Left ventricle myocardium superior (tissue), 1 donor: ENCODE results near the gene FCRL1. TPM values are rescaled to one million over a fixed set of nuclear protein-coding genes. Genes with fewer than 3 reads are reported as not detected.

Experiments used
- ATAC-seq: fragments of 200-7000 bp; cut with Tn5 transposase; one replicate; pipeline ENCODE4 v1.9.1; 2020; ENCODE audit warnings: mild to moderate bottlenecking, moderate library complexity
- DNase-seq: peaks from one replicate; pipeline ENCODE4 v3.0.0-alpha.2; 2020
- intact Hi-C: fragments of 100-400 bp; cut with micrococcal nuclease; formaldehyde crosslinking; loops from one replicate; pipeline ENCODE4 v1.11.0; 2022
- total RNA-seq: library from RNA; stranded (reverse); fragmentation: NEBNext Ultra II Directional; extraction: Animal tissue kit (Norgen Biotek cat#: 25700); gene quantifications from one replicate; pipeline ENCODE4 v1.2.1, GENCODE V29; 2021
- donor health status: DM: no; HTN: yes; CAD: no; lungs with severe emphysema.

The FCRL1 gene
- total RNA-seq, 1 donor from 2014 or later = not detected

DNA sequence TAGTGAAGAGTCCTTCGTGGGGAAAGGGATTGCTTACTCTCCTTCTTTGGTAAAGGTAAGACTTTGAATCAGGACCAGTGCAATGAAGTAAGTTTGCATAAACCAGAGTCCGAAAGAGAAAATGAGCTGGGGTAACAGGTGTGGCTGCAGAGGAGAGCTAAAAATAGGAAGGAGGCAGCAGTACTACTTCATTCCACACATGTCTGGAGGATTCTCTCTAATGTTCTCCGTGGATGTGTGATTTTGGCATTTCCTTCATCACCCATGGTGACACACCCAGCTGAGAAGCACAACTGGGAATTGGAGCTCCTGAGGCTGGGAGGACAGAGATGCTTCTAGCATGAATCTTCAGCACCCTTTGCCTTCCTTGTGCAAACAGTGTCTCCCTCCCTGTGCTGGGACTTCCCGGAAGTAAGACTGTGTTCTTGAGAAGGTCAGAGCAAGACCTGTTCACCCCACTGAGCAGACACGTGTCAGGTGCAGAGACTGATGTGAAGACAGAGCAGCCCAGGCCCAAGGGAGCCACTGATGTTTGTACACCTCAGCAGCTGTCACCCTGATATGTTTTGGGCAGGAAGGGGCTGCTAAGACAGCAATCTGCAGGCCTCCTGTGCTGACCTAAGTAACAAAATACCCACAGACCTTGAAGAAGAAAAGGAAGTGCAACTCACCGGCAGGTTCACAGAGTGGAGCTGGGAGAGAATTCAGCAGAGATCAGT, 13.3 kb downstream of the FCRL1 start:
- intact Hi-C loops = no loop called here
- ATAC-seq (no peak), DNase-seq (no peak)

- DNase-seq (no peak), ATAC-seq (no peak)
These were observed 16.1 kb downstream of the FCRL1 start for GRCh38 chr1:157803851-157804250.

GRCh38 chr1:157799996-157800395, 19.9 kb downstream of the FCRL1 start:
- no peak for ATAC-seq
- no peak for DNase-seq
- intact Hi-C loops = no loop called here

More at GRCh38 chr1:157803851-157804250, 16.1 kb downstream of the FCRL1 start:
- intact Hi-C loops = no loop called here

DNA sequence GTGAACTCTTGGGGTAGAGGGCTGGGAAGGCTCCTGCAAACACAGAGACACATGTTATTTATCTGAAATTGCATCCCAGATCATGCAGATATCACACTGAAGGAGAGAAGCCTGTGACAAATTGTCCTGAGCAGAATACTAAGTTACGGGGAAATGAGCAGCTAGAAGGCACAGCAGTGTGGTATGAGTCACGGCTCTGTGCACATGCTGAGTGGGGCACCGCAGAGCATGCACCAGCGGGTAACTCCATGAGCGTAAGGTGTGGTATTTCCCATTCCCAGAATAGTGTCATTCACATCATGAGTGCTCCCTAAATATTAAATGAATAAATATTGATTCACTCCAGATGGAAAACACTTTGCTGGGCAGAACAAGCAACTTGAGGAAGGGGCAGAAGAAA, 21.7 kb downstream of the FCRL1 start:
- intact Hi-C loops = no loop called here
- no peak for ATAC-seq

GRCh38 chr1:157785248-157785647, 34.7 kb downstream of the FCRL1 start:
- intact Hi-C loops = no loop called here
- no peak for ATAC-seq
- no peak for DNase-seq

More for the DNA sequence above, 21.7 kb downstream of the FCRL1 start:
- no peak for DNase-seq

DNA sequence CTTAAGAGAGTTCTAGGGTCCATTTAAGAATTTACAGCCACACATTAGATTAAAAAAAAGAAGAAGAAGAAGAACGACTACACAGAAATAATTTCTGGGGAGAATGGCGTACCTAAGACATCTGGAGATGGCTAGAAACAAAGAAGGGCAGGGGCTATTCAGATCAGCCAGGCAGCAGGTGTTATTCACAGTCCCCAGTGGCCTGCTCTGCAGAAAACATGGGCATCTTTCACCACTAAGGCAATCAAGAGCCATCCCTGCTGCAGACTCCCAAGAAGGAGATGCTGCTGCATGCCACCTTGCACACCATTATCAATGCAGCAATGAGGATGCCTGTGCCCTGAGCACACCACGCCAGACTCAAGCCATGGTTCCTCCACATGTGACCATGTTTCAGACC, 35.1 kb downstream of the FCRL1 start:
- intact Hi-C loops = no loop called here
- no peak for ATAC-seq
- DNase-seq = no peak

- intact Hi-C loops = no loop called here
- DNase-seq = no peak
- no peak for ATAC-seq
These were observed 37.0 kb downstream of the FCRL1 start for GRCh38 chr1:157782931-157783330.

DNA sequence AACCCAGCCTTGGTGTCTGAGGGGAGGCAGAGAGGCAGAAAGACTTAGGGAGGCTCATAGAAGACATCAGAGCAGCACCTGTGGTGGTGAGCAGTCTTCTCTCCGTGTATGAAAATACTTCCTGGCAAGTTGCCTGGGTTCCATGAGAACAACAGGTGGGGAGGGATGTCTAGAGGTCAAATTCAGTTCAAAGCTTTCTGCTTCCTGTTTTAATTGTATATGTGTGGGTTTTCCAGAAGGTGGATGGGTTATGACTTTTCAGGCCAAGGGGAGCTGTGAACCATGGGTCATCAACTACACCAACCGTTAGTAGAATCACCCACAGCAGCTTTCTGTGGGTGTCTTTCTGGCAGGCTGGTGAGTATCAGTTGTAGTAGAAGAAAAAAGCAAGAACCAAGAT, 38.9 kb downstream of the FCRL1 start:
- intact Hi-C loops = no loop called here
- ATAC-seq (no peak), DNase-seq (no peak)

DNA sequence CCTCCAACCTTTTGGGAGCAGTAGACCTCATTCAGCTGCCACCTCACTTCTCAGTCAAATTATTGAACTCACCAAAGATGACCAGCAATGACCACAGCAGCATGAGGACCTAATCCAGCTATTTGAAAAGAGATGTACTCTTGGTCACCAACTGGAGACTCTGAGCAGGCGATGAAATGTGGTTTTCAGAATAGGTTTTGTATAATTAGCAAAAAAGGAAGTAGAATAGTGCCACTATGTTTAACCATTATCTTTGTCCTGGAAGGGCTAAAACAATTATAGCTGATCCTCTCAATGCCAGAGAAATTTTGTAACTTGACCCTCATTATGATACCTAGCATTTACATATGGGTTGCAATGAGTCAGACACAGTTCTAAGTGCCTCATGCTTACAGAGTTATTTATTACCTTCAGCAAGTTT, 42.9 kb downstream of the FCRL1 start, which contains the start of gene FCRL2:
TSS of gene FCRL2 (minus strand) at position 162 of the 421 bp plus-strand sequence. CDS start at position 103, 59 bp downstream.
- intact Hi-C loops = no loop called here

GRCh38 chr1:157775101-157775870, 44.6 kb downstream of the FCRL1 start:
- DNase-seq = no peak
- intact Hi-C loops = no loop called here
- ATAC-seq = no peak

More for the DNA sequence above, 42.9 kb downstream of the FCRL1 start, which contains the start of gene FCRL2:
- DNase-seq (no peak), ATAC-seq (no peak)

GRCh38 chr1:157774412-157774811, 45.5 kb downstream of the FCRL1 start:
- DNase-seq = no peak
- intact Hi-C loops = no loop called here
- ATAC-seq = no peak

DNA sequence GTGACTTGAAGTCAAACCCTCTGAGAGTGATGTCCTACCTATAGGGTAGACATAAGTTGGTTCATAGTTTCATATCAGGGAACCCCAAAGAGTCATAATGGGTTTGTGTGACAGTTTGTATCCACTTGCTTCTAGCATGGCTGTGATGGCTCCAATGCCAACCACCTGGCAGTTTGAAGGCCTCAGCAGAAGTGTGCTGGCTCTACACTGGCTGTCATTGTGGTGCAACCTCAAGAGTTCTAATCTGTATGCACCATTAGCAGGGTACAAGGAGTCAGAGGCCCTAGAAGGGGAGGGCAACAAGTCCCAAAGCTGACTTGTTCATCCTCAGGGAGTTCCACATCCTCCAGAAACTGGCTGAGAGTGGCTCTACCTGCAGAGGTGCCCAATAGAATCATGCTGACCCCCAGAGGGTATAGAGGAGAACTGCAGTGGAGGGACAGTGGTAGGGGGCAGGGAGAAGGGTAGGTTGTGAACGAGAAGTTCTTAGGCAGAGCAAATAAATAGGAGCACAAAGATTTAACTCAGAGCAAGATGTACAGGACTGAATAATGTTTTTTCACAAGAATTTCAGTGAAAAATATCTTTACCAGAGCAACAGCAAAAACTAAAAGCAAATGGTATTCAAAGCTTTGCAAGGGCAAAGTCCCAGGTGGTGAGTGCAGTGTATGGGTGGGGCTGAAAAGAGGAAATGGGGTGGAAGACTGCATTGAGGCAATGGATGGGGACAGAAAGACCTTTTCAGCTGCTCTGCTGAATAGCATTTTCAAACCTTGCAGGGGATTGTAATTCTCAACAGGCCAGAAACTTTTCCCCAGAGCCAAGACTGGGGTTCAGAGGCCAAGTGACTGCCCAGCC, 46.2 kb downstream of the FCRL1 start:
- ATAC-seq (no peak), DNase-seq (no peak)
- intact Hi-C loops = no loop called here

DNA sequence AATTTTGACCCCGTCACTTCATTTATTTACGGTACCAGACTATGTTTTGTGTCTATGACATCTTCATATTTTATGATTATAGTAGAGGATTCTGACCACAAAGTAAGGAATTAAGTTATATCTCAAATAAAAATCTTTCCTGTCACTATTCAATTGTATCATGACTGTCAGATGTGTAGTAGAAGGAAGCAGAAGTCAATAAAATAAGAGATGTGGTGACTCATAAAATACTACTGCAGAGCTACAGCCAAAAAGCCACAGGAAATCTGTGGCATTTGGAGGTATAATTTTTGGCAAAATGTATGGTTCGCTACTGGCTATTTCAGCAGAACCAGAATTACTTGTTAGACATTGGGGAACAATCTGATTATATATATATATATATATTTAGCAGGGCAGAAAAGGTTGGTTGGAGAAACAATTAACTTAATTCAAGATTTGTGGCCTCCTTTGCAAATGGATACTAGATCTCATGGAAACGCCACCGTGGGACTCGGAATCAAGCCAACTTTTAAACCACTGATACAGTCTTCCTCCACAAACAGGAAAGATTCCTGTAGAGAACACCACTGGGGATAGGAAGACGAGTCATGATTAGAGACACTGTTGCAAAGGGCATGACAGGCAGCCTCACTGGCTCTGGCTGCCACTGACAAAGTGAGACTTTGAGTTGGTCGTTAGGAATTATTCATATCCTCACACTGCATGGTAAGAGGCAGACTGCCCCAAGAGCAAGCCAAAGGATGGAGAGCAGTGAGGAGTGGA, 48.1 kb downstream of the FCRL1 start:
- ATAC-seq (no peak), DNase-seq (no peak)
- intact Hi-C loops = no loop called here

GRCh38 chr1:157770442-157771043, 49.4 kb downstream of the FCRL1 start:
- ATAC-seq = no peak
- DNase-seq = no peak
- intact Hi-C loops = no loop called here

DNA sequence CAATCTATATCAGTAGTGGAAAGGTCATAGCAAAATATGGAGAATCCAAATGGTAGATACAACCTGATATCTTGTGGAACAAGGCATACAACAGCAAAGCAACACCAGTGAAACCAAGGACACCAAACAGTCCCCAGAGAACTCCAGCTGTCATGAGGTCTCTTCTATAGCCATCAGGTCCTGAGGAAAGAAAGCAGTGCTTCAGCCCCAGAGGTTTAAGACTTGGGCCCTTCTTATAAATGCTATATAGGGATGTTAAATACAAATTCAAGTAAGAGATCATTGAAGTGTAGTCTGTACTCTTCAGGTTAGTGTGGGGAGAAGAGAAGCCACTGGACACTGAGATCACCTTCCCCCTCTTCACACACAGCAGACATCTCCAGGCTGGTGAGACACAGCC, 53.1 kb downstream of the FCRL1 start:
- DNase-seq (no peak), ATAC-seq (no peak)
- intact Hi-C loops = no loop called here

DNA sequence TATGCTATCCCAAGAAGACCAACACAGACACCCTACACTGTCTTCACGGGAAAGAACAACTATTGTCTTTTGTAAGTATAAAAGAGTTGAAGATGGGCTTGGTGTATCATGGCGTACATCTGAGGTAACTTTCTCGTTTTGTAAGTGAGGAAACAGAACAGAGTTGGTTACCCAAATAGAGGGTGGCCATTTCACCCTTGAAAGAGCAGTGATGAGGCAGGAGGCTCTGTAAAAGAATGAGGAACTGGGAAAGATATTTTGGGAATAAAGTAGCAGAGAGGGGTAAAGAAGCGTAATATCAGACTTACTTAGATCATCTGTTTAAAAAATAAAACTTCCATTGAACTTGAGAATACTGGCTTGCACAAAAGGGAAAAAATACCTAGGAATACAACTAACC, 61.9 kb downstream of the FCRL1 start:
- DNase-seq (no peak), ATAC-seq (no peak)
- intact Hi-C loops = no loop called here

- intact Hi-C loops = no loop called here
- ATAC-seq (no peak), DNase-seq (no peak)
These were observed 66.3 kb downstream of the FCRL1 start for GRCh38 chr1:157753611-157754010.

DNA sequence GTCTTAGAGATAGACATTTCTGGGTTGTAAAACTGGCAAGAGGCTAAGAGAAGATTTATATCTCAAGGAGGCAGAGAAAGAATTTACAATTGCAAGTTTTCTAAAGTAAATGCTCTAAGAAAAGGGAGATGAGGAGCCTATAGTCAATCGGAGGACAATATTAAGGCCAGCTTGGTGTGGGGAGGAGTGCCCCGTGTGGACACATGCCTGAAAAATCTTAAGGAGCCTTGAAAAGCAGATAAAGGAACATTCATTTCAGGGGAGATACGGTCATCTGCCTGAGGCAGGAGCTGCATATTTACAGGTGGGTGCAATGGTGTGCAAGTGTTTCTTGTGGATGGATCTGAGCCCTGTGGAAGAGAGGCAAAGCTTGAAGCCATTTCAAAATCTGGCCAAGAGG, 68.6 kb downstream of the FCRL1 start:
- no peak for ATAC-seq
- intact Hi-C loops = no loop called here
- no peak for DNase-seq
